NCI-H2029 (cell line): ENCODE data around the gene ADCY10.
A peak's percentile ranks its signal among the peaks of the same experiment; 100 is the strongest.
"Not testable (repeated sequence)": the region's sequence is repeated elsewhere in the genome, so short reads cannot be mapped to it uniquely, and the experiment has no call there.

Experiments used
- DNase-seq: peaks from one replicate; lab custom pipeline; 2025; lab: John Stamatoyannopoulos, UW

Gene ADCY10

GRCh38 chr1:167913895-167914496 lies at the start of gene ADCY10:
TSS of gene ADCY10 (minus strand) at chr1:167914134. CDS start at chr1:167905140, 8,994 bp downstream.
- DNase-seq: no peak

GRCh38 chr1:167957710-167958109 lies 43.8 kb upstream of the ADCY10 start:
- no peak for DNase-seq

- DNase-seq: no peak
These were observed 42.0 kb upstream of the ADCY10 start for GRCh38 chr1:167955915-167956314.

GRCh38 chr1:167950569-167950968 lies 36.6 kb upstream of the ADCY10 start:
- no peak for DNase-seq

GRCh38 chr1:167949785-167950184 lies 35.9 kb upstream of the ADCY10 start:
- DNase-seq: no peak

- DNase-seq: no peak
These were observed 33.8 kb upstream of the ADCY10 start for GRCh38 chr1:167947733-167948132.

GRCh38 chr1:167943541-167943940 lies 29.6 kb upstream of the ADCY10 start:
- no peak for DNase-seq

- no peak for DNase-seq
These were observed 26.3 kb upstream of the ADCY10 start for GRCh38 chr1:167940264-167940663.

- DNase-seq: no peak
These were observed 24.2 kb upstream of the ADCY10 start for GRCh38 chr1:167938080-167938636.

GRCh38 chr1:167937709-167938010 lies 23.7 kb upstream of the ADCY10 start:
- DNase-seq: no peak

GRCh38 chr1:167936930-167937708 lies 23.2 kb upstream of the ADCY10 start, which contains the start of gene MPC2:
TSS of gene MPC2 (minus strand) at chr1:167937072. CDS start at chr1:167935841, 1,231 bp downstream.
- DNase-seq: peak; percentile 30

- peak; percentile 92 for DNase-seq
These were observed 22.4 kb upstream of the ADCY10 start, which contains the start of gene DCAF6 for GRCh38 chr1:167936068-167936929. TSS of gene DCAF6 (plus strand) at chr1:167936683. CDS start at chr1:167936912, 229 bp downstream.

- DNase-seq: no peak
These were observed 21.5 kb upstream of the ADCY10 start for GRCh38 chr1:167935216-167936067.

- no peak for DNase-seq
These were observed 20.7 kb upstream of the ADCY10 start for GRCh38 chr1:167934426-167935215.

GRCh38 chr1:167933788-167934187 lies 19.9 kb upstream of the ADCY10 start:
- DNase-seq: no peak

- DNase-seq: no peak
These were observed 15.8 kb upstream of the ADCY10 start for GRCh38 chr1:167929725-167930124.

- DNase-seq: not testable (repeated sequence)
These were observed 15.0 kb upstream of the ADCY10 start for GRCh38 chr1:167928919-167929318.

GRCh38 chr1:167928457-167928852 lies 14.5 kb upstream of the ADCY10 start:
- no peak for DNase-seq

- no peak for DNase-seq
These were observed 13.3 kb upstream of the ADCY10 start for GRCh38 chr1:167927046-167927754.

GRCh38 chr1:167926486-167926997 lies 12.6 kb upstream of the ADCY10 start:
- DNase-seq: no peak
